ENCODE data around the gene C12orf42.
A peak's percentile ranks its signal among the peaks of the same experiment; 100 is the strongest.

C12orf42 gene

GRCh38 chr12:103333676-103334075, 162.1 kb downstream of the C12orf42 start:
- no peak for DNase-seq

- no peak for DNase-seq
These were observed 164.1 kb downstream of the C12orf42 start for GRCh38 chr12:103331643-103332042.

- no peak for DNase-seq
These were observed 165.1 kb downstream of the C12orf42 start for GRCh38 chr12:103330672-103331071.

GRCh38 chr12:103327676-103328075, 168.1 kb downstream of the C12orf42 start:
- DNase-seq: no peak

- DNase-seq: peak in 1 of 6 experiments; percentile 0
These were observed 169.6 kb downstream of the C12orf42 start for GRCh38 chr12:103326190-103326589.

- DNase-seq: no peak
These were observed 177.2 kb downstream of the C12orf42 start for GRCh38 chr12:103318566-103318965.

- DNase-seq: no peak
These were observed 178.5 kb downstream of the C12orf42 start for GRCh38 chr12:103317220-103317619.

- no peak for DNase-seq
These were observed 181.0 kb downstream of the C12orf42 start for GRCh38 chr12:103314786-103315185.

GRCh38 chr12:103313894-103314293, 181.9 kb downstream of the C12orf42 start:
- no peak for DNase-seq

GRCh38 chr12:103312742-103313354, 182.9 kb downstream of the C12orf42 start:
- no peak for DNase-seq

- no peak for DNase-seq
These were observed 185.1 kb downstream of the C12orf42 start for GRCh38 chr12:103310546-103311270.

GRCh38 chr12:103308396-103308795, 187.4 kb downstream of the C12orf42 start:
- no peak for DNase-seq

GRCh38 chr12:103303484-103303883, 192.3 kb downstream of the C12orf42 start:
- DNase-seq: no peak

GRCh38 chr12:103301642-103302591, 193.9 kb downstream of the C12orf42 start:
- DNase-seq: no peak

- DNase-seq: no peak
These were observed 207.8 kb downstream of the C12orf42 start for GRCh38 chr12:103288016-103288415.

GRCh38 chr12:103282124-103282523, 213.6 kb downstream of the C12orf42 start:
- DNase-seq: no peak

GRCh38 chr12:103279444-103279843, 216.3 kb downstream of the C12orf42 start:
- peak in 1 of 6 experiments; percentile 1 for DNase-seq

GRCh38 chr12:103278329-103278728, 217.4 kb downstream of the C12orf42 start:
- no peak for DNase-seq

GRCh38 chr12:103273645-103274044, 222.1 kb downstream of the C12orf42 start:
- DNase-seq: no peak

GRCh38 chr12:103272949-103273348, 222.8 kb downstream of the C12orf42 start:
- no peak for DNase-seq

- no peak for DNase-seq
These were observed 225.8 kb downstream of the C12orf42 start for GRCh38 chr12:103269946-103270345.

- DNase-seq: peak in 1 of 6 experiments; percentile 14
These were observed 226.8 kb downstream of the C12orf42 start for GRCh38 chr12:103268831-103269514.

GRCh38 chr12:103257763-103258162, 238.0 kb downstream of the C12orf42 start:
- no peak for DNase-seq
